GM12878 (cell line): ENCODE measurements around the gene NCAM2. TPM values are rescaled to one million over a fixed set of nuclear protein-coding genes. Genes with fewer than 3 reads are reported as not detected.
"Not testable (repeated sequence)": the region's sequence is repeated elsewhere in the genome, so short reads cannot be mapped to it uniquely, and the experiment has no call there.

Experiments used
- ATAC-seq: fragments of 200-7000 bp; cut with Tn5 transposase; 3 replicates; pipeline ENCODE4 v1.9.1; 2020; ENCODE audit warnings: mild to moderate bottlenecking, moderate library complexity
- BruUV-seq: library from RNA; stranded (reverse); fragments of 400-500 nt; replicated peaks from 2 replicates; lab custom pipeline; 2021; lab: Mats Ljungman, UMichigan
- CTCF ChIA-PET: fragments of 300-600 bp; sonication (Branson Sonifier 250); formaldehyde crosslinking; extraction: SDS; loops from one replicate; lab custom pipeline; 2021; ENCODE audit warnings: inconsistent platforms; lab: Yijun Ruan, JAX
- POLR2A ChIA-PET: fragments of 350-600 bp; formaldehyde crosslinking; extraction: SDS; loops from one replicate; lab custom pipeline; 2021; ENCODE audit warnings: inconsistent platforms; lab: Charles Lee
- RAD21 ChIA-PET: fragments of 300-600 bp; sonication (Branson Sonifier 250); formaldehyde crosslinking; loops from one replicate; lab custom pipeline; 2023; ENCODE audit warnings: antibody characterized with exemption; ENCODE audit not compliant: unreplicated experiment; lab: Charles Lee
- SMC1A ChIA-PET: fragments of 300-600 bp; sonication (Branson Sonifier 250); formaldehyde crosslinking; loops from one replicate; lab custom pipeline; 2023; ENCODE audit not compliant: unreplicated experiment, uncharacterized antibody; lab: Charles Lee
- DNase-seq: peaks from one replicate; pipeline ENCODE4 v3.0.0-alpha.2; 2011; ENCODE audit warnings: low read depth, low spot score
- FAIRE-seq: peaks from 3 replicates; lab custom pipeline; 2011; peaks lifted over from hg19 to GRCh38; lab: Jason Lieb, UNC
- H2AFZ ChIP-seq: 2 replicates; pipeline ENCODE4 v1.6.0; 2011; ENCODE audit warnings: low read depth, low read length, control low read depth; ENCODE audit not compliant: control insufficient read depth
- H3K27ac ChIP-seq: 2 replicates; pipeline ENCODE4 v1.5.1; 2011; ENCODE audit warnings: control low read depth; ENCODE audit not compliant: control insufficient read depth, insufficient read depth
- H3K27me3 ChIP-seq, 2 experiments: replicated peaks in 1 of 2; 2 replicates each; pipeline versions ENCODE4 v1.6.0 to v1.6.1; 2011; ENCODE audit warnings: low read length in 1 of 2; ENCODE audit not compliant: control insufficient read depth in 2 of 2, insufficient read depth in 2 of 2
- H3K36me3 ChIP-seq, 2 experiments: 2 replicates each; pipeline ENCODE4 v1.5.1; 2011; ENCODE audit warnings: low read length in 1 of 2; ENCODE audit not compliant: control insufficient read depth in 2 of 2, insufficient read depth in 2 of 2
- H3K4me1 ChIP-seq: 2 replicates; pipeline ENCODE4 v1.6.1; 2011; ENCODE audit warnings: mild to moderate bottlenecking, low read length, moderate library complexity, mixed read lengths; ENCODE audit not compliant: control insufficient read depth, insufficient read depth
- H3K4me2 ChIP-seq: 2 replicates; pipeline ENCODE4 v1.6.0; 2011; ENCODE audit warnings: control low read depth; ENCODE audit not compliant: control insufficient read depth, insufficient read depth
- H3K4me3 ChIP-seq: fragments of 200-600 bp; sonication (generic); 2 replicates; pipeline ENCODE4 v1.5.1; 2016
- H3K79me2 ChIP-seq: 2 replicates; pipeline ENCODE4 v1.6.0; 2011; ENCODE audit warnings: low read length; ENCODE audit not compliant: control insufficient read depth, insufficient read depth
- H3K9ac ChIP-seq: 2 replicates; pipeline ENCODE4 v1.8.0; 2011; ENCODE audit warnings: low read length, control low read depth, mixed read lengths; ENCODE audit not compliant: control insufficient read depth, insufficient read depth
- H3K9me3 ChIP-seq: replicated peaks from 3 replicates; pipeline ENCODE4 v1.5.1; 2011; ENCODE audit warnings: mild to moderate bottlenecking, low read length; ENCODE audit not compliant: control insufficient read depth, insufficient read depth
- H4K20me1 ChIP-seq: 2 replicates; pipeline ENCODE4 v1.6.0; 2011; ENCODE audit not compliant: control insufficient read depth, insufficient read depth
- ATF2 ChIP-seq: IDR thresholded peaks from 2 replicates; pipeline ENCODE4 v1.6.1; 2012; ENCODE audit warnings: low read length, inconsistent platforms
- DPF2 ChIP-seq: fragments of 450-650 bp; IDR thresholded peaks from 2 replicates; pipeline ENCODE4 v1.6.1; 2017; ENCODE audit warnings: mild to moderate bottlenecking
- EGR1 ChIP-seq, 2 experiments: IDR thresholded peaks; 1 replicate in 1 of 2; 2 replicates in 1 of 2; pipeline ENCODE4 v1.6.1; 2011 to 2012; ENCODE audit warnings: low read depth in 2 of 2, low read length in 2 of 2, borderline replicate concordance in 1 of 2, mild to moderate bottlenecking in 1 of 2, moderate library complexity in 1 of 2
- IRF3 ChIP-seq: fragments of 450-650 bp; IDR thresholded peaks from 2 replicates; pipeline ENCODE4 v1.6.1; 2014; ENCODE audit warnings: mild to moderate bottlenecking
- MEF2B ChIP-seq: fragments of 450-650 bp; IDR thresholded peaks from 2 replicates; pipeline ENCODE4 v1.6.1; 2018; ENCODE audit warnings: mild to moderate bottlenecking, moderate library complexity; ENCODE audit not compliant: partially characterized antibody, poor library complexity, severe bottlenecking
- NRF1 ChIP-seq: conservative IDR thresholded peaks from 2 replicates; pipeline ENCODE4 v1.6.1; 2011; ENCODE audit warnings: mild to moderate bottlenecking, low read depth, low read length, improper control_type of control experiment
- POLR2AphosphoS2 ChIP-seq: IDR thresholded peaks from 2 replicates; pipeline ENCODE4 v1.6.1; 2011; ENCODE audit warnings: low read depth, mild to moderate bottlenecking, low read length, improper control_type of control experiment, moderate library complexity
- TCF3 ChIP-seq: IDR thresholded peaks from 2 replicates; pipeline ENCODE4 v1.6.1; 2012; ENCODE audit warnings: low read depth, mild to moderate bottlenecking, low read length, borderline replicate concordance; ENCODE audit not compliant: insufficient read depth
- WGBS: methylation state at CpG from one replicate; pipeline ENCODE4 v1.1.6; 2016; ENCODE audit warnings: low lambda C conversion rate; ENCODE audit not compliant: insufficient replicate concordance, insufficient coverage; ENCODE audit errors: missing lambda C conversion rate; 5-methylcytosine and 5-hydroxymethylcytosine counted together
- in situ Hi-C: fragments of 300-500 bp; cut with MboI; formaldehyde crosslinking; loops from 9 replicates; pipeline ENCODE4 v1.14.3; 2018; ENCODE audit warnings: mixed read lengths
- intact Hi-C: fragments of 100-400 bp; cut with micrococcal nuclease; formaldehyde crosslinking; loops from one replicate; pipeline ENCODE4 v1.14.2; 2022; ENCODE audit not compliant: unreplicated experiment
- polyA plus RNA-seq, 11 experiments: library from polyadenylated mRNA; depleted of rRNA in 4 of 11; unstranded in 6 of 11; stranded (reverse) in 5 of 11; fragments of >200 nt; fragmentation: Nextera tagmentation in 4 of 11; fragmentation: Illumina TruSeq in 1 of 11; extraction: Ambion mirVana in 4 of 11; extraction: Trizol in 1 of 11; gene quantifications; 1 replicate in 1 of 11; 2 replicates in 10 of 11; pipeline versions ENCODE4 v1.2.1 to v1.2.3, GENCODE V29; 2011 to 2016; ENCODE audit warnings: inconsistent platforms in 2 of 11, missing spikeins in 2 of 11, low read depth in 1 of 11
- total RNA-seq, 4 experiments: library from RNA; depleted of rRNA in 3 of 4; stranded (reverse); fragments of >200 nt in 3 of 4; fragmentation: Illumina TruSeq in 1 of 4; extraction: Trizol in 1 of 4; gene quantifications; 2 replicates each; pipeline versions ENCODE4 v1.2.1 to v1.2.3, GENCODE V29; 2013 to 2021

The NCAM2 gene
- total and polyA plus RNA-seq, 10 of the 15 experiments (the other 5 are each of a cell fraction or from before 2014, with no cell fraction given), result 0.23 to 0.27 TPM; not detected in 8

GRCh38 chr21:21148514-21148913 lies 150.3 kb downstream of the NCAM2 start:
- no peaks in the 10 kb centered on the region for H3K4me1 ChIP-seq
- no peak overlapping the region for H3K4me3 ChIP-seq
- POLR2A ChIA-PET, result no interaction called here
- TF ChIP-seq EGR1 (IDR thresholded peaks at IDR 0.05; ENCODE audit: borderline replicate concordance in 1 of 2, low read depth in 2 of 2, low read length in 2 of 2), result no peak
- no peak for TF ChIP-seq IRF3
- TF ChIP-seq NRF1, result no peak
- no peak for TF ChIP-seq POLR2AphosphoS2
- no peak for TF ChIP-seq TCF3
- TF ChIP-seq ATF2, result no peak
- no peak for TF ChIP-seq DPF2
- TF ChIP-seq MEF2B, result no peak
- SMC1A ChIA-PET, result no interaction called here
- H3K9me3 ChIP-seq, result no peaks in the 10 kb centered on the region; the same call in 2 of the 3 replicates
- H2AFZ ChIP-seq, result no peak overlapping the region
- no peak overlapping the region for H3K4me2 ChIP-seq
- CTCF ChIA-PET, result no interaction called here
- FAIRE-seq (no peak), DNase-seq (no peak), ATAC-seq (no peak)
- RAD21 ChIA-PET, result no interaction called here
- WGBS, result 47% methylated on average over 1 of the region's 1 CpG
- no peak overlapping the region for H3K27ac ChIP-seq
- BruUV-seq, result no TSS peak
- H4K20me1 ChIP-seq, result no peaks in the 10 kb centered on the region
- no peak overlapping the region for H3K9ac ChIP-seq
- intact Hi-C loops, result no loop called here
- H3K36me3 ChIP-seq, result no peaks in the 10 kb centered on the region
- H3K27me3 ChIP-seq, result no peaks in the 10 kb centered on the region
- in situ Hi-C loops, result no loop called here
- no peaks in the 10 kb centered on the region for H3K79me2 ChIP-seq

GRCh38 chr21:21149445-21149844 lies 151.2 kb downstream of the NCAM2 start:
- in situ Hi-C loops, RAD21 ChIA-PET, ATAC-seq, POLR2A ChIA-PET, H3K27me3 ChIP-seq, H3K4me2 ChIP-seq, H3K4me1 ChIP-seq, SMC1A ChIA-PET, BruUV-seq, H2AFZ ChIP-seq, DNase-seq, H4K20me1 ChIP-seq, H3K9ac ChIP-seq, CTCF ChIA-PET, H3K9me3 ChIP-seq, intact Hi-C loops, H3K36me3 ChIP-seq, H3K79me2 ChIP-seq, H3K27ac ChIP-seq, H3K4me3 ChIP-seq, FAIRE-seq: not testable (repeated sequence)
- 10% methylated on average over 4 of the region's 4 CpGs for WGBS
